WTC11 (cell line): Measurements from ENCODE around the gene HDAC9. TPM values are rescaled to one million over a fixed set of nuclear protein-coding genes. Genes with fewer than 3 reads are reported as not detected.

Source experiments
- ATAC-seq: fragments of 200-7000 bp; cut with Tn5 transposase; 2 replicates; pipeline ENCODE4 v1.10.0; 2021; ENCODE audit warnings: mild to moderate bottlenecking, moderate library complexity
- CTCF ChIA-PET: fragments of 300-600 bp; sonication (Branson Sonifier 250); formaldehyde crosslinking; loops from one replicate; lab custom pipeline; 2021; ENCODE audit warnings: antibody characterized with exemption; lab: Charles Lee
- POLR2A ChIA-PET: fragments of 350-600 bp; sonication (Branson Sonifier 250); formaldehyde crosslinking; loops from one replicate; lab custom pipeline; 2021; ENCODE audit warnings: antibody characterized with exemption; lab: Charles Lee
- DNase-seq: peaks from one replicate; pipeline ENCODE4 v3.0.0; 2021; ENCODE audit warnings: low spot score
- H3K27ac Mint-ChIP-seq: 2 replicates; pipeline ENCODE4 v1.8.0; 2021; ENCODE audit warnings: mixed read lengths
- H3K27me3 Mint-ChIP-seq: 2 replicates; pipeline ENCODE4 v1.8.0; 2021; ENCODE audit warnings: low read depth, mild to moderate bottlenecking, moderate library complexity, mixed read lengths
- H3K36me3 Mint-ChIP-seq: 2 replicates; pipeline ENCODE4 v1.8.0; 2021; ENCODE audit warnings: mixed read lengths
- H3K4me1 Mint-ChIP-seq: 2 replicates; pipeline ENCODE4 v1.8.0; 2022; ENCODE audit warnings: mixed read lengths
- H3K4me3 Mint-ChIP-seq: 2 replicates; pipeline ENCODE4 v1.8.0; 2021; ENCODE audit warnings: mild to moderate bottlenecking, moderate library complexity, mixed read lengths
- H3K9me3 Mint-ChIP-seq: 2 replicates; pipeline ENCODE4 v1.8.0; 2021; ENCODE audit warnings: mixed read lengths
- AR ChIP-seq: fragments of 250-450 bp; sonication (Bioruptor Pico); IDR thresholded peaks from 2 replicates; pipeline ENCODE4 v1.9.0; 2021; ENCODE audit warnings: mild to moderate bottlenecking
- ATF3 ChIP-seq: sonication (generic); formaldehyde crosslinking; conservative IDR thresholded peaks from 2 replicates; pipeline ENCODE4 v1.8.1; 2022; ENCODE audit warnings: mild to moderate bottlenecking, missing genetic modification reagents
- E2F5 ChIP-seq: sonication (generic); formaldehyde crosslinking; IDR thresholded peaks from 2 replicates; pipeline ENCODE4 v1.8.1; 2022; ENCODE audit warnings: mild to moderate bottlenecking, moderate library complexity, missing genetic modification reagents
- ELF4 ChIP-seq: sonication (generic); formaldehyde crosslinking; IDR thresholded peaks from 2 replicates; pipeline ENCODE4 v1.8.1; 2022; ENCODE audit warnings: low read depth, mild to moderate bottlenecking, moderate library complexity, missing genetic modification reagents
- FOXJ3 ChIP-seq: sonication (generic); formaldehyde crosslinking; IDR thresholded peaks from 2 replicates; pipeline ENCODE4 v1.9.0; 2021; ENCODE audit warnings: missing genetic modification reagents, mild to moderate bottlenecking, borderline replicate concordance
- HMGA2 ChIP-seq: fragments of 250-450 bp; sonication (Bioruptor Pico); IDR thresholded peaks from 2 replicates; pipeline ENCODE4 v1.4.0; 2021; ENCODE audit warnings: mild to moderate bottlenecking, moderate library complexity
- HMGXB4 ChIP-seq: sonication (generic); formaldehyde crosslinking; IDR thresholded peaks from 2 replicates; pipeline ENCODE4 v1.8.1; 2023; ENCODE audit warnings: mild to moderate bottlenecking, moderate library complexity, missing genetic modification reagents
- MAX ChIP-seq: sonication (generic); formaldehyde crosslinking; IDR thresholded peaks from 2 replicates; pipeline ENCODE4 v1.8.0; 2022; ENCODE audit warnings: mild to moderate bottlenecking, missing genetic modification reagents
- NR2C2 ChIP-seq: sonication (generic); formaldehyde crosslinking; IDR thresholded peaks from 2 replicates; pipeline ENCODE4 v1.8.0; 2022; ENCODE audit warnings: mild to moderate bottlenecking, missing genetic modification reagents
- RELA ChIP-seq: sonication (generic); formaldehyde crosslinking; IDR thresholded peaks from 2 replicates; pipeline ENCODE4 v1.8.1; 2022; ENCODE audit warnings: missing genetic modification reagents, mild to moderate bottlenecking, borderline replicate concordance
- SMAD4 ChIP-seq: sonication (generic); formaldehyde crosslinking; IDR thresholded peaks from 2 replicates; pipeline ENCODE4 v1.8.0; 2022; ENCODE audit warnings: mild to moderate bottlenecking, missing genetic modification reagents
- TEAD1 ChIP-seq: sonication (generic); formaldehyde crosslinking; IDR thresholded peaks from 2 replicates; pipeline ENCODE4 v1.8.0; 2022; ENCODE audit warnings: mild to moderate bottlenecking, missing genetic modification reagents
- TEAD4 ChIP-seq: sonication (generic); formaldehyde crosslinking; IDR thresholded peaks from 2 replicates; pipeline ENCODE4 v1.8.0; 2022; ENCODE audit warnings: mild to moderate bottlenecking, missing genetic modification reagents
- total RNA-seq: library from RNA; stranded (reverse); gene quantifications from 3 replicates; pipeline ENCODE4 v1.2.3, GENCODE V29; 2021
- TF ChIP-seq, protein P1 (sequence below): fragments of 250-450 bp; sonication (Bioruptor Pico); IDR thresholded peaks from 2 replicates; pipeline ENCODE4 v2.1.2; 2022; ENCODE audit warnings: mild to moderate bottlenecking, moderate library complexity
- TF ChIP-seq, protein P2 (sequence below): fragments of 250-450 bp; sonication (Bioruptor Pico); IDR thresholded peaks from 2 replicates; pipeline ENCODE4 v1.9.0; 2021; ENCODE audit warnings: moderate library complexity, mild to moderate bottlenecking, inconsistent platforms, borderline replicate concordance
- TF ChIP-seq, protein P3 (sequence below): sonication (generic); formaldehyde crosslinking; IDR thresholded peaks from 2 replicates; pipeline ENCODE4 v1.8.1; 2023; ENCODE audit warnings: mild to moderate bottlenecking, missing genetic modification reagents
- TF ChIP-seq, protein P4 (sequence below): sonication (generic); formaldehyde crosslinking; IDR thresholded peaks from 2 replicates; pipeline ENCODE4 v1.8.0; 2022; ENCODE audit warnings: mild to moderate bottlenecking, missing genetic modification reagents
- TF ChIP-seq, protein P5 (sequence below): sonication (generic); formaldehyde crosslinking; IDR thresholded peaks from 2 replicates; pipeline ENCODE4 v1.8.0; 2023; ENCODE audit warnings: missing genetic modification reagents
- TF ChIP-seq, protein P6 (sequence below): sonication (generic); formaldehyde crosslinking; IDR thresholded peaks from 2 replicates; pipeline ENCODE4 v1.8.0; 2022; ENCODE audit warnings: mild to moderate bottlenecking, missing genetic modification reagents
- TF ChIP-seq, protein P7 (sequence below): sonication (generic); formaldehyde crosslinking; IDR thresholded peaks from 2 replicates; pipeline ENCODE4 v1.8.1; 2023; ENCODE audit warnings: mild to moderate bottlenecking, missing genetic modification reagents, moderate library complexity

HDAC9 gene
- total RNA-seq, 1 experiment from 2014 or later: 18.8 TPM

- Mint-ChIP-seq H3K36me3 (no peaks in the 10 kb centered on the region), H3K9me3 (no peaks in the 10 kb centered on the region), H3K27me3 (no peaks in the 10 kb centered on the region), H3K27ac (no peak overlapping the region), H3K4me3 (no peak overlapping the region), H3K4me1 (peaks cover 17% of the 10 kb centered on the region)
- ChIA-PET CTCF (no interaction called here), POLR2A (no interaction called here)
- DNase-seq (no peak), ATAC-seq (no peak)
- no peak for TF ChIP-seq ATF3 (CRISPR knock-in tag)
- TF ChIP-seq, protein P1, sequence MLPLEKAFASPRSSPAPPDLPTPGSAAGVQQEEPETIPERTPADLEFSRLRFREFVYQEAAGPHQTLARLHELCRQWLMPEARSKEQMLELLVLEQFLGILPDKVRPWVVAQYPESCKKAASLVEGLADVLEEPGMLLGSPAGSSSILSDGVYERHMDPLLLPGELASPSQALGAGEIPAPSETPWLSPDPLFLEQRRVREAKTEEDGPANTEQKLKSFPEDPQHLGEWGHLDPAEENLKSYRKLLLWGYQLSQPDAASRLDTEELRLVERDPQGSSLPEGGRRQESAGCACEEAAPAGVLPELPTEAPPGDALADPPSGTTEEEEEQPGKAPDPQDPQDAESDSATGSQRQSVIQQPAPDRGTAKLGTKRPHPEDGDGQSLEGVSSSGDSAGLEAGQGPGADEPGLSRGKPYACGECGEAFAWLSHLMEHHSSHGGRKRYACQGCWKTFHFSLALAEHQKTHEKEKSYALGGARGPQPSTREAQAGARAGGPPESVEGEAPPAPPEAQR (CRISPR knock-in tag): no peak
- no peak for TF ChIP-seq NR2C2 (CRISPR knock-in tag)
These were observed 308.4 kb downstream of the HDAC9 start for GRCh38 chr7:18803923-18804322.

DNA sequence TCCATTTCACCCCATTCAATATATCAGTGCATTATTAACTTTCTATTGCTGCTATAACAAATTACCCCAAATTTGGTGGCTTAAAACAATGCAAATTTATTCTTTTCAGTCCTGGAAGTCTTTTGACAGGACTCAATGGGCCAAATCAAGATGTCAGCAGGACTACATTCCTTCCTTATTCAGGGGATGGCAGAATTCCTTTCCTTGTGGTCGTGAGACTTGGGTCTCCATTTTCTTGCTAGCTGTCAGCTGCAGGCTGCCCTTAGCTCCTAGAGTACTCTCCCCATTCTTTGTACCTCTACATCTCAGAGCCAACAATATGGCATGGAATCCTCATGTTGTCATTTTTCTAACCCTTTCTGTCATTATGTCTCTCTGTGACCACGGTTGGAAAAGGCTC, 310.6 kb downstream of the HDAC9 start:
- no peak overlapping the region for H3K4me3 Mint-ChIP-seq
- H3K36me3 Mint-ChIP-seq: no peaks in the 10 kb centered on the region
- no peak for DNase-seq
- no peaks in the 10 kb centered on the region for H3K9me3 Mint-ChIP-seq
- peaks cover 17% of the 10 kb centered on the region for H3K4me1 Mint-ChIP-seq
- no peaks in the 10 kb centered on the region for H3K27me3 Mint-ChIP-seq
- H3K27ac Mint-ChIP-seq: no peak overlapping the region
- ChIA-PET CTCF (interaction anchor here (0.9 kb wide), 1 partner anchor 11 kb away, joined by 3 read pairs; no protein-coding TSS in a partner anchor), POLR2A (no interaction called here)
- ATAC-seq: peak; percentile 83
- TF ChIP-seq SMAD4 (CRISPR knock-in tag) (no peak), TEAD1 (no peak), RELA (CRISPR knock-in tag) (no peak), FOXJ3 (no peak), TEAD4 (CRISPR knock-in tag) (no peak), AR (no peak), HMGA2 (no peak), HMGXB4 (CRISPR knock-in tag) (no peak), E2F5 (no peak), ELF4 (CRISPR knock-in tag) (no peak), MAX (CRISPR knock-in tag) (no peak)
- TF ChIP-seq, protein P2, sequence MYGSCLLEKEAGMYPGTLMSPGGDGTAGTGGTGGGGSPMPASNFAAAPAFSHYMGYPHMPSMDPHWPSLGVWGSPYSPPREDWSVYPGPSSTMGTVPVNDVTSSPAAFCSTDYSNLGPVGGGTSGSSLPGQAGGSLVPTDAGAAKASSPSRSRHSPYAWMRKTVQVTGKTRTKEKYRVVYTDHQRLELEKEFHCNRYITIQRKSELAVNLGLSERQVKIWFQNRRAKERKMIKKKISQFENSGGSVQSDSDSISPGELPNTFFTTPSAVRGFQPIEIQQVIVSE (CRISPR knock-in tag): no peak
- TF ChIP-seq, protein P3, sequence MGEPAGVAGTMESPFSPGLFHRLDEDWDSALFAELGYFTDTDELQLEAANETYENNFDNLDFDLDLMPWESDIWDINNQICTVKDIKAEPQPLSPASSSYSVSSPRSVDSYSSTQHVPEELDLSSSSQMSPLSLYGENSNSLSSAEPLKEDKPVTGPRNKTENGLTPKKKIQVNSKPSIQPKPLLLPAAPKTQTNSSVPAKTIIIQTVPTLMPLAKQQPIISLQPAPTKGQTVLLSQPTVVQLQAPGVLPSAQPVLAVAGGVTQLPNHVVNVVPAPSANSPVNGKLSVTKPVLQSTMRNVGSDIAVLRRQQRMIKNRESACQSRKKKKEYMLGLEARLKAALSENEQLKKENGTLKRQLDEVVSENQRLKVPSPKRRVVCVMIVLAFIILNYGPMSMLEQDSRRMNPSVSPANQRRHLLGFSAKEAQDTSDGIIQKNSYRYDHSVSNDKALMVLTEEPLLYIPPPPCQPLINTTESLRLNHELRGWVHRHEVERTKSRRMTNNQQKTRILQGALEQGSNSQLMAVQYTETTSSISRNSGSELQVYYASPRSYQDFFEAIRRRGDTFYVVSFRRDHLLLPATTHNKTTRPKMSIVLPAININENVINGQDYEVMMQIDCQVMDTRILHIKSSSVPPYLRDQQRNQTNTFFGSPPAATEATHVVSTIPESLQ (CRISPR knock-in tag): no peak
- TF ChIP-seq, protein P4, sequence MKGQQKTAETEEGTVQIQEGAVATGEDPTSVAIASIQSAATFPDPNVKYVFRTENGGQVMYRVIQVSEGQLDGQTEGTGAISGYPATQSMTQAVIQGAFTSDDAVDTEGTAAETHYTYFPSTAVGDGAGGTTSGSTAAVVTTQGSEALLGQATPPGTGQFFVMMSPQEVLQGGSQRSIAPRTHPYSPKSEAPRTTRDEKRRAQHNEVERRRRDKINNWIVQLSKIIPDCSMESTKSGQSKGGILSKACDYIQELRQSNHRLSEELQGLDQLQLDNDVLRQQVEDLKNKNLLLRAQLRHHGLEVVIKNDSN: no peak
- TF ChIP-seq, protein P5, sequence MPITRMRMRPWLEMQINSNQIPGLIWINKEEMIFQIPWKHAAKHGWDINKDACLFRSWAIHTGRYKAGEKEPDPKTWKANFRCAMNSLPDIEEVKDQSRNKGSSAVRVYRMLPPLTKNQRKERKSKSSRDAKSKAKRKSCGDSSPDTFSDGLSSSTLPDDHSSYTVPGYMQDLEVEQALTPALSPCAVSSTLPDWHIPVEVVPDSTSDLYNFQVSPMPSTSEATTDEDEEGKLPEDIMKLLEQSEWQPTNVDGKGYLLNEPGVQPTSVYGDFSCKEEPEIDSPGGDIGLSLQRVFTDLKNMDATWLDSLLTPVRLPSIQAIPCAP (CRISPR knock-in tag): no peak
- TF ChIP-seq, protein P6, sequence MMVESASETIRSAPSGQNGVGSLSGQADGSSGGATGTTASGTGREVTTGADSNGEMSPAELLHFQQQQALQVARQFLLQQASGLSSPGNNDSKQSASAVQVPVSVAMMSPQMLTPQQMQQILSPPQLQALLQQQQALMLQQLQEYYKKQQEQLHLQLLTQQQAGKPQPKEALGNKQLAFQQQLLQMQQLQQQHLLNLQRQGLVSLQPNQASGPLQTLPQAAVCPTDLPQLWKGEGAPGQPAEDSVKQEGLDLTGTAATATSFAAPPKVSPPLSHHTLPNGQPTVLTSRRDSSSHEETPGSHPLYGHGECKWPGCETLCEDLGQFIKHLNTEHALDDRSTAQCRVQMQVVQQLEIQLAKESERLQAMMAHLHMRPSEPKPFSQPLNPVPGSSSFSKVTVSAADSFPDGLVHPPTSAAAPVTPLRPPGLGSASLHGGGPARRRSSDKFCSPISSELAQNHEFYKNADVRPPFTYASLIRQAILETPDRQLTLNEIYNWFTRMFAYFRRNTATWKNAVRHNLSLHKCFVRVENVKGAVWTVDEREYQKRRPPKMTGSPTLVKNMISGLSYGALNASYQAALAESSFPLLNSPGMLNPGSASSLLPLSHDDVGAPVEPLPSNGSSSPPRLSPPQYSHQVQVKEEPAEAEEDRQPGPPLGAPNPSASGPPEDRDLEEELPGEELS (CRISPR knock-in tag): no peak
- TF ChIP-seq, protein P7, sequence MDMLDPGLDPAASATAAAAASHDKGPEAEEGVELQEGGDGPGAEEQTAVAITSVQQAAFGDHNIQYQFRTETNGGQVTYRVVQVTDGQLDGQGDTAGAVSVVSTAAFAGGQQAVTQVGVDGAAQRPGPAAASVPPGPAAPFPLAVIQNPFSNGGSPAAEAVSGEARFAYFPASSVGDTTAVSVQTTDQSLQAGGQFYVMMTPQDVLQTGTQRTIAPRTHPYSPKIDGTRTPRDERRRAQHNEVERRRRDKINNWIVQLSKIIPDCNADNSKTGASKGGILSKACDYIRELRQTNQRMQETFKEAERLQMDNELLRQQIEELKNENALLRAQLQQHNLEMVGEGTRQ: no peak
